GM12878 (cell line): ENCODE data around the gene NDUFA9. TPM values are rescaled to one million over a fixed set of nuclear protein-coding genes. Genes with fewer than 3 reads are reported as not detected.

Experiments
- ATAC-seq: fragments of 200-7000 bp; cut with Tn5 transposase; 3 replicates; pipeline ENCODE4 v1.9.1; 2020; ENCODE audit warnings: mild to moderate bottlenecking, moderate library complexity
- BruUV-seq: library from RNA; stranded (reverse); fragments of 400-500 nt; replicated peaks from 2 replicates; lab custom pipeline; 2021; lab: Mats Ljungman, UMichigan
- CTCF ChIA-PET: fragments of 300-600 bp; sonication (Branson Sonifier 250); formaldehyde crosslinking; extraction: SDS; loops from one replicate; lab custom pipeline; 2021; ENCODE audit warnings: inconsistent platforms; lab: Yijun Ruan, JAX
- POLR2A ChIA-PET: fragments of 350-600 bp; formaldehyde crosslinking; extraction: SDS; loops from one replicate; lab custom pipeline; 2021; ENCODE audit warnings: inconsistent platforms; lab: Charles Lee
- RAD21 ChIA-PET: fragments of 300-600 bp; sonication (Branson Sonifier 250); formaldehyde crosslinking; loops from one replicate; lab custom pipeline; 2023; ENCODE audit warnings: antibody characterized with exemption; ENCODE audit not compliant: unreplicated experiment; lab: Charles Lee
- SMC1A ChIA-PET: fragments of 300-600 bp; sonication (Branson Sonifier 250); formaldehyde crosslinking; loops from one replicate; lab custom pipeline; 2023; ENCODE audit not compliant: unreplicated experiment, uncharacterized antibody; lab: Charles Lee
- DNase-seq: peaks from one replicate; pipeline ENCODE4 v3.0.0-alpha.2; 2011; ENCODE audit warnings: low read depth, low spot score
- FAIRE-seq: peaks from 3 replicates; lab custom pipeline; 2011; peaks lifted over from hg19 to GRCh38; lab: Jason Lieb, UNC
- H2AFZ ChIP-seq: 2 replicates; pipeline ENCODE4 v1.6.0; 2011; ENCODE audit warnings: low read depth, low read length, control low read depth; ENCODE audit not compliant: control insufficient read depth
- H3K27ac ChIP-seq: 2 replicates; pipeline ENCODE4 v1.5.1; 2011; ENCODE audit warnings: control low read depth; ENCODE audit not compliant: control insufficient read depth, insufficient read depth
- H3K27me3 ChIP-seq, 2 experiments: replicated peaks in 1 of 2; 2 replicates each; pipeline versions ENCODE4 v1.6.0 to v1.6.1; 2011; ENCODE audit warnings: low read length in 1 of 2; ENCODE audit not compliant: control insufficient read depth in 2 of 2, insufficient read depth in 2 of 2
- H3K36me3 ChIP-seq, 2 experiments: 2 replicates each; pipeline ENCODE4 v1.5.1; 2011; ENCODE audit warnings: low read length in 1 of 2; ENCODE audit not compliant: control insufficient read depth in 2 of 2, insufficient read depth in 2 of 2
- H3K4me1 ChIP-seq: 2 replicates; pipeline ENCODE4 v1.6.1; 2011; ENCODE audit warnings: mild to moderate bottlenecking, low read length, moderate library complexity, mixed read lengths; ENCODE audit not compliant: control insufficient read depth, insufficient read depth
- H3K4me2 ChIP-seq: 2 replicates; pipeline ENCODE4 v1.6.0; 2011; ENCODE audit warnings: control low read depth; ENCODE audit not compliant: control insufficient read depth, insufficient read depth
- H3K4me3 ChIP-seq: fragments of 200-600 bp; sonication (generic); 2 replicates; pipeline ENCODE4 v1.5.1; 2016
- H3K79me2 ChIP-seq: 2 replicates; pipeline ENCODE4 v1.6.0; 2011; ENCODE audit warnings: low read length; ENCODE audit not compliant: control insufficient read depth, insufficient read depth
- H3K9ac ChIP-seq: 2 replicates; pipeline ENCODE4 v1.8.0; 2011; ENCODE audit warnings: low read length, control low read depth, mixed read lengths; ENCODE audit not compliant: control insufficient read depth, insufficient read depth
- H3K9me3 ChIP-seq: replicated peaks from 3 replicates; pipeline ENCODE4 v1.5.1; 2011; ENCODE audit warnings: mild to moderate bottlenecking, low read length; ENCODE audit not compliant: control insufficient read depth, insufficient read depth
- H4K20me1 ChIP-seq: 2 replicates; pipeline ENCODE4 v1.6.0; 2011; ENCODE audit not compliant: control insufficient read depth, insufficient read depth
- CBX5 ChIP-seq: sonication (generic); IDR thresholded peaks from 2 replicates; pipeline ENCODE4 v1.6.1; 2016; ENCODE audit warnings: low read depth, moderate library complexity, mild to moderate bottlenecking, inconsistent platforms
- JUND ChIP-seq: IDR thresholded peaks from 2 replicates; pipeline ENCODE4 v1.6.1; 2012; ENCODE audit warnings: low read depth, mild to moderate bottlenecking, low read length, improper control_type of control experiment, moderate library complexity
- NFYA ChIP-seq: IDR thresholded peaks from 2 replicates; pipeline ENCODE4 v1.6.1; 2011; ENCODE audit warnings: low read depth, mild to moderate bottlenecking, low read length, improper control_type of control experiment, borderline replicate concordance
- RBBP5 ChIP-seq: fragments of 200-600 bp; sonication (generic); conservative IDR thresholded peaks from 2 replicates; pipeline ENCODE4 v1.6.1; 2016
- RCOR1 ChIP-seq: conservative IDR thresholded peaks from 2 replicates; pipeline ENCODE4 v1.6.1; 2012; ENCODE audit warnings: low read depth, low read length, improper control_type of control experiment
- TARDBP ChIP-seq: IDR thresholded peaks from 2 replicates; pipeline ENCODE4 v1.6.1; 2016; ENCODE audit warnings: borderline replicate concordance
- YBX1 ChIP-seq: fragments of 450-650 bp; IDR thresholded peaks from 2 replicates; pipeline ENCODE4 v1.6.1; 2016; ENCODE audit warnings: antibody characterized with exemption
- WGBS: methylation state at CpG from one replicate; pipeline ENCODE4 v1.1.6; 2016; ENCODE audit warnings: low lambda C conversion rate; ENCODE audit not compliant: insufficient replicate concordance, insufficient coverage; ENCODE audit errors: missing lambda C conversion rate; 5-methylcytosine and 5-hydroxymethylcytosine counted together
- in situ Hi-C: fragments of 300-500 bp; cut with MboI; formaldehyde crosslinking; loops from 9 replicates; pipeline ENCODE4 v1.14.3; 2018; ENCODE audit warnings: mixed read lengths
- intact Hi-C: fragments of 100-400 bp; cut with micrococcal nuclease; formaldehyde crosslinking; loops from one replicate; pipeline ENCODE4 v1.14.2; 2022; ENCODE audit not compliant: unreplicated experiment
- polyA plus RNA-seq, 11 experiments: library from polyadenylated mRNA; depleted of rRNA in 4 of 11; unstranded in 6 of 11; stranded (reverse) in 5 of 11; fragments of >200 nt; fragmentation: Nextera tagmentation in 4 of 11; fragmentation: Illumina TruSeq in 1 of 11; extraction: Ambion mirVana in 4 of 11; extraction: Trizol in 1 of 11; gene quantifications; 1 replicate in 1 of 11; 2 replicates in 10 of 11; pipeline versions ENCODE4 v1.2.1 to v1.2.3, GENCODE V29; 2011 to 2016; ENCODE audit warnings: inconsistent platforms in 2 of 11, missing spikeins in 2 of 11, low read depth in 1 of 11
- total RNA-seq, 4 experiments: library from RNA; depleted of rRNA in 3 of 4; stranded (reverse); fragments of >200 nt in 3 of 4; fragmentation: Illumina TruSeq in 1 of 4; extraction: Trizol in 1 of 4; gene quantifications; 2 replicates each; pipeline versions ENCODE4 v1.2.1 to v1.2.3, GENCODE V29; 2013 to 2021
- TF ChIP-seq, protein P1 (sequence below): IDR thresholded peaks from 2 replicates; pipeline ENCODE4 v1.6.1; 2012; ENCODE audit warnings: low read depth, low read length, improper control_type of control experiment

The NDUFA9 gene
- total and polyA plus RNA-seq, 10 of the 15 experiments (the other 5 are each of a cell fraction or from before 2014, with no cell fraction given) = 95.2 to 472 (median 151) TPM

DNA sequence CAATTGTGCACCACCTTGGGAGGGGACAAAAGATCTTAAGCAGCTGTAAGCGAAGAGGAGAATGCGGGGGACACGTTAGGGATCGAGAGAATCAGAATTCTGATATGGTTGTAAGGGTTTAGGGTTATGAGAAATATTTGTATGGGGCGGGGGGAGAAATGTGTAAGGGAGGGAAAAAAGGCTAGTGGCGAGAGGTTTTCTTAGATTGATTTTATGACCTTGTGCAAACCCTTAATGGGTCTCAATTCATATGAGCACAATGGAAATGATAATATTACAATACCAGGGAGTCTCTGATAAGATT, 396 bp downstream of the NDUFA9 start:
- Histone ChIP-seq H3K27ac (peak overlapping the region; percentile 93), H3K4me1 (peaks cover 15% of the 10 kb centered on the region; the same call in 1 of the 2 replicates), H4K20me1 (no peaks in the 10 kb centered on the region), H3K9ac (peak overlapping the region; percentile 81), H3K79me2 (peaks cover 48% of the 10 kb centered on the region)
- POLR2A ChIA-PET = interaction anchor here (0.6 to 0.7 kb wide), 2 partner anchors 48 to 176 kb away, joined by 3 to 4 read pairs; no protein-coding TSS in a partner anchor
- SMC1A ChIA-PET = interaction anchor here (0.7 to 1.4 kb wide), 5 partner anchors 11 to 170 kb away, joined by 3 to 6 read pairs (median 4); no protein-coding TSS in a partner anchor
- 0% methylated on average over 6 of the region's 6 CpGs for WGBS
- no peak for TF ChIP-seq TARDBP
- TF ChIP-seq CBX5 = no peak
- TF ChIP-seq JUND = no peak
- TF ChIP-seq, protein P1, sequence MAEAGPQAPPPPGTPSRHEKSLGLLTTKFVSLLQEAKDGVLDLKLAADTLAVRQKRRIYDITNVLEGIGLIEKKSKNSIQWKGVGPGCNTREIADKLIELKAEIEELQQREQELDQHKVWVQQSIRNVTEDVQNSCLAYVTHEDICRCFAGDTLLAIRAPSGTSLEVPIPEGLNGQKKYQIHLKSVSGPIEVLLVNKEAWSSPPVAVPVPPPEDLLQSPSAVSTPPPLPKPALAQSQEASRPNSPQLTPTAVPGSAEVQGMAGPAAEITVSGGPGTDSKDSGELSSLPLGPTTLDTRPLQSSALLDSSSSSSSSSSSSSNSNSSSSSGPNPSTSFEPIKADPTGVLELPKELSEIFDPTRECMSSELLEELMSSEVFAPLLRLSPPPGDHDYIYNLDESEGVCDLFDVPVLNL = no peak
- TF ChIP-seq RBBP5 = 0 out of 2 replicates have a peak, but pooled peaks have one; percentile 2
- TF ChIP-seq NFYA = no peak
- no peak for TF ChIP-seq RCOR1
- no peak for TF ChIP-seq YBX1
- TF ChIP-seq, all 136 proteins: peak for 1
- ATAC-seq (no peak), FAIRE-seq (no peak), DNase-seq (no peak)
- in situ Hi-C loops (no loop called here), intact Hi-C loops (loop anchor here (2.0 kb wide), 1 partner anchor 45 kb away; no protein-coding TSS in a partner anchor)
- ChIA-PET CTCF (interaction anchor here (1.0 to 2.3 kb wide), 5 partner anchors 39 to 643 kb away, joined by 3 to 14 read pairs (median 3); no protein-coding TSS in a partner anchor), RAD21 (interaction anchor here (0.7 to 2.2 kb wide), 4 partner anchors 11 to 1041 kb away, joined by 3 to 14 read pairs (median 6); no protein-coding TSS in a partner anchor)
- no TSS peak for BruUV-seq
- Histone ChIP-seq H3K4me3 (peak overlapping the region; percentile 92), H3K4me2 (peak overlapping the region; percentile 76), H3K9me3 (no peaks in the 10 kb centered on the region), H2AFZ (peak overlapping the region; percentile 84), H3K36me3 (0 out of 4 replicates have a peak, but pooled peaks cover 0 to 2% of the 10 kb centered on the region in 2 experiments), H3K27me3 (no peaks in the 10 kb centered on the region)
